Kasumi-1 (cell line): ENCODE results near the gene F11.
A peak's percentile ranks its signal among the peaks of the same experiment; 100 is the strongest.
"Not testable (repeated sequence)": the region's sequence is repeated elsewhere in the genome, so short reads cannot be mapped to it uniquely, and the experiment has no call there.

ENCODE experiments used
- DNase-seq, 2 experiments: peaks; one replicate each; lab custom pipeline; 2025; lab: John Stamatoyannopoulos, UW

F11 gene

DNA sequence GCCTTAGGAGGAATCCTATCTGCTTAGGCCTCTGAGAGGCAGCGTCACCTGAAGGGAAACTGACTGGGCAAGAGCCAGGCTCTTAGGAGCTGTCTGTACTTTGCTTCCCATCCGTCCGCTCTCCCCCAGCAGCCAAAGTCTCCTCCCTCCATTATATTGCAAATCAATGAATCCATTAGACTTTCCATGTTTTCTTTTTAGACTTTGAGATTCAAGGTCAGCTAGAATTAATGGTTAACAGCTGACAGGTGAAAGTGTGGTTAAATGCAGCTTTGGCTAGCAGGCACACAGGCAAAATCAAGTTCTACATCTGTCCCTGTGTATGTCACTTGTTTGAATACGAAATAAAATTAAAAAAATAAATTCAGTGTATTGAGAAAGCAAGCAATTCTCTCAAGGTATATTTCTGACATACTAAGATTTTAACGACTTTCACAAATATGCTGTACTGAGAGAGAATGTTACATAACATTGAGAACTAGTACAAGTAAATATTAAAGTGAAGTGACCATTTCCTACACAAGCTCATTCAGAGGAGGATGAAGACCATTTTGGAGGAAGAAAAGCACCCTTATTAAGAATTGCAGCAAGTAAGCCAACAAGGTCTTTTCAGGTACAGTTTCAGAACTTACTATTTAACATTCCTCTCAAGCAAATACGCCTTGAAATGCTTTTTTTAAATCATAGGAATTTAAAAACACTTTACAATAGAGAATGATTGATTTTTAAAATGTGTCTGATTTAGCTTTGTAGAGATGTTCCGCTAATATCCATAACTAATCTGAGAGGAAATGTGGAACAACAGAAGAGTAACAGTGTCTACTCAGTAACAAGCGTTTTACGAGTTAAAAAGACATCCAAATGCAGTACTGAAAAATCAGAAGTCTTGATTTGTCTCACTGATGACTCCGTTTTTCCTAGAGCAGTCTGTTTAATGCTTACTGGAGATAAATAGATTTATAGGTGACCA is at the start of gene F11:
Gene F11, plus strand, starts transcription at position 507 of the 970 bp plus-strand sequence. CDS start 948 bp downstream, outside the sequence.
- DNase-seq = no peak

- DNase-seq = no peak
Measured at GRCh38 chr4:186216465-186217024, 49.4 kb upstream of the F11 start.

DNA sequence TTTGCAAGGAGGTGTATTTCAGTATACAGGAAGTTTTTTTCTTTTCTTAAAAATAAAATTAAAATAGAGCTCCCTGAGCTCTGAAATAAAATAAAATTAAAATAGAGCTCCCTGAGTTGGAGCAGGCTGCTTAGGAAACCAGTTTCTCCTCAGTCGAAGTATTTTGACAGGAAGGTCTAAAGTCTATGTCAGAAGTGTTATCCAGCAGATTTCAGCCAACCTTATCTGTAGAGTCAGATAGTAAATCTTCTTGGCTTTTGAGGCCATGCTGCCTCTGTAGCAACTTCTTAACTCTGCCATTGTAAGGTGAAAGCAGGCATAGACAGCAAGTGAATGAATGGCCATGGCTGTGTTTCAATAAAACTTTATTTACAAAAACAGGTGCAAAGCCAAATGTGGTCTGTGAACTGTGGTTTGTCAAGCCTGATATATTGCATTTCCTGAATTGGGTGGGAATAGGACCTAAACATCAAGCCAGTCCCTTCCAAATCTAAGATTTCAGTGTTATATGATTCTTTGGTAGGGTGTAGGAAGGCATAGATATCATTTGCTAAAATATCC is 48.2 kb upstream of the F11 start:
- DNase-seq = peak in 1 of 2 experiments; percentile 1

GRCh38 chr4:186221624-186222023 is 44.4 kb upstream of the F11 start:
- DNase-seq = no peak

- DNase-seq = no peak
Measured at GRCh38 chr4:186225848-186226247, 40.1 kb upstream of the F11 start.

DNA sequence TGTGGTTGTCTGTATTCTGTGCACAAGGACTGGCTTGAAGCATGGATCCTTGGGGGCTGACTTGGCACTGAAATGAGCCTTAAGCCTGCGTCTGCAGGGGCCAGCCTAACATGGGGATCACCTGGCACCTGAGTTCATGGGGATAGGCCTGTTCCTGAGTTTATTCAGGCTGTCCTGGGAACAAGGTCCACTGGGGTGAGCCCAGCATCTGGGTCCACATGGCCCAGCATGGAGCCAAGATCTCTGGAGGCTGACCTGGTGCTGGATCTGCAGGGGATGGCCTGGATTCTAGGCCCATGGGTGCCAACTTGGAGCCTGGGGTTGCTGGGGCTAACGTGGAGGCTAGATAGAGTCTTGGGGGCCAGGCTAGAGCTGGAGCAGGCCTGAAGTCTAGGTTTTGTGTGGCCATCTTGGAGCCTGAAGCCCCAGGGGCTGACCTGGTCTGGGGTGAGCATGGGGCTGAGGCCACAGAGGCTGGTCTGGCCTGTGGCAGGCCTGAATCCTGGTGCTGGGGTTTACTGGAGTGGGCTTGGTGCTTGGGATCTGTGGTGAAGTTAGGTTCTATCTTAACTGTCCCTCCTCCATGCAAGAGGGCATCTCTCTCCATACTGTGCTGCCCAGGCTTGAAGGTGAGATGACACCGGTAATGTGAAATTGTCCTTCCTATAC is 39.3 kb upstream of the F11 start:
- DNase-seq = no peak

DNA sequence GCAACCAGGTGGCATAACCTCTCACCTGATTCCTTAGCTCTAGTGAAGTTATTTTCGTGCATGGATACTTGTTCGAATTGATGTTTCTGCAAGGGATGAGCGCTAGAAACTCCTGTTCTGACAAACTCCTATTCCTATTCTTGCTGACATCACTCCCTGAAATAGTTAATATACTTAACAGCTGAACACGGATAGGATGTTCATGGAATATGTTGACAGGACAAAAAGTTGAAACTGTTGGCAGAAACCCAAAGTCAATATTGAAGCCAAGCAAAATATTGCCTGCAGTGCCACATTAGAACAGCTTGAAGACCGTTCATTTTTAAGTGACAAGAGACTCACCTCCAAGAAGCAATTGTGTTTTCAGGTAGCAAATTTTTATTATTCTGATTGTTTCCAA is 38.8 kb upstream of the F11 start, which contains the start of gene KLKB1:
Gene KLKB1, plus strand, starts transcription at position 287 of the 400 bp plus-strand sequence. CDS start 689 bp downstream, outside the sequence.
- DNase-seq = no peak

- DNase-seq = no peak
Measured at GRCh38 chr4:186227744-186228513, 38.1 kb upstream of the F11 start.

GRCh38 chr4:186228514-186228894 is 37.5 kb upstream of the F11 start:
- no peak for DNase-seq

DNA sequence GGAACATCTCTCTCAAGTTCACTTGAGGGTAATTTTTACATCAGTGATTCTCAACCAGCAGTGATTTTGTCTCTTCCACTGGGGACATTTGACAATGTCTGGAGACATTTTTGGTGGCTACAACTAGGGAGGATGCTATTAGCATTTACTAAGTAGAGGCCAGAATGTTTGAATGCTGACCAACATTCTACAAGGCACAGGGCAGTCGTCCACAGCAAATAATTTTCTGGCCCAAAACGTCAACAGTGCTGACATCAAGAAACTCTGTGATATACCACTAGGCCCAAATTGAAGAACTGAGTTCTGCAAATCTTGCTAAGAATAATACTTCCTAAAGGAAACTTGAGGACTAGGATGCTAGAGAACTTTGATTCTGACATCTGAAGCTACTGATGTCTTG is 31.6 kb upstream of the F11 start:
- DNase-seq = no peak

DNA sequence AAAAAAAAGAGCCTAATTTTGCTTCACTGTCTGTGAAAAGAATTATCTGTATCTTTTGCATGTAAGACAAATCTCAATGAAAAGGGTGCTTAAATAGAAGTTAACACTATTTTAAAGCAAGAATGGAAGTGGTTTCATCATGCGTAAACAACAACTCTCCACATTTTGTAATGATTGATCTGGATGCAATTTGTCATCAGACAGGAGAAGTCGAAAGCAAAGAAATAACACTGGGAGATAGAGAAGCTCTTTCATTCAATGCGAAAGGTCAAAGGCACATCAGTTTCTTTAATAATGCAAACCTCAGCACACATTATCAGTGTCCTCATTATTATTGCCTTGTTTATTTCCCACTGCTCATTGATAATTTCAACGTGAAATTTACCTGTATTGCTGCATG is 29.9 kb upstream of the F11 start:
- no peak for DNase-seq

DNA sequence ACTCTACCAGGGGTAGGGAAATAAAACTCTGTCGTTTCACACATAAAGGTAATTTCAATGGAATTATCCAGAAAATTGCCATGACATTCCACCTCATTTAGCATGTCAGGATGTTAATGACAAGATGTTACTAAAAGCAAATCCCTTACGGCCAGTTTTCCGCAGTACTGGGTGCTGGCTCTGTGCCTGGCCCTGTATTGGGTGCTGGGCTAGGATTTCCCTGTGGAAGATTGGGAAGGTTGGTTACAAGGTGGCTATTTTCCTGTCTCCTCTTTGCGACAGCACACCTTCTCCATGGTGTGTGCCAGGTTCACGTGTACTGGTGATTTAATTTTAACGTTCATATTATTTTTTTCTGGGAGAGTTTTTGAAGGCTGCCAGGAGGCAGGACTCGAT is 25.5 kb upstream of the F11 start:
- DNase-seq = no peak

- DNase-seq = peak in 1 of 2 experiments; percentile 56
Measured at GRCh38 chr4:186240848-186241491, 25.0 kb upstream of the F11 start.

DNA sequence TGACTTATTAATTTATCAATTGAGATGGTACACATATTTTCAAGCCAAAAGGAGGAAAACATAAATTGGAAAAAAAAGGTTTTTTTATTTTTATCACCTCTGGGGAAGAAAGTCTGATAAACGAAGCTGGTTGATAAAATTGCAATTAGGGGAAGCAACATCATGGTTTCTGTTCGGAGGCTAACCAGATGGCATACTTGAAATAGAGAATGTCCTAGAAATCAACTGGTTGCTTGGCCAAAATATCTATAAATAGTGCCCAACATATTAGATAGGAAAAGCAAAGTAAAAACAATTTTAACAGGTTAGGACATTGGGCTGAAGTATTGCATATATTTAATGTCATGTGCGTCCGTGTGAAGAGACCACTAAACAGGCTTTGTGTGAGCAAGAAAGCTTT is 24.4 kb upstream of the F11 start:
- DNase-seq = no peak

DNA sequence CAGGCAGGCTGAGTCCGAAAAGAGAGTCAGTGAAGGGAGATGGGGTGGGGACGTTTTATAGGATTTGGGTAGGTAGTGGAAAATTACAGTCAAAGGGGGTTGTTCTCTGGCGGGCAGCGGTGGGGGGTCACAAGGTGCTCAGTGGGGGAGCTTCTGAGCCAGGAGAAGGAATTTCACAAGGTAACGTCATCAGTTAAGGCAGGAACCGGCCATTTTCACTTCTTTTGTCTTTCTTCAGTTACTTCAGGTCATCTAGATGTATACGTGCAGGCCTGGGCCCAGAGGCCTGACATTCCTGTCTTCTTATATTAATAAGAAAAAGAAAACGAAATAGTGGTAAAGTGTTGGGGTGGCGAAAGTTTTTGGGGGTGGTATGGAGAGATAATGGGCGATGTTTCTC is 24.0 kb upstream of the F11 start:
- not testable (repeated sequence) for DNase-seq

DNA sequence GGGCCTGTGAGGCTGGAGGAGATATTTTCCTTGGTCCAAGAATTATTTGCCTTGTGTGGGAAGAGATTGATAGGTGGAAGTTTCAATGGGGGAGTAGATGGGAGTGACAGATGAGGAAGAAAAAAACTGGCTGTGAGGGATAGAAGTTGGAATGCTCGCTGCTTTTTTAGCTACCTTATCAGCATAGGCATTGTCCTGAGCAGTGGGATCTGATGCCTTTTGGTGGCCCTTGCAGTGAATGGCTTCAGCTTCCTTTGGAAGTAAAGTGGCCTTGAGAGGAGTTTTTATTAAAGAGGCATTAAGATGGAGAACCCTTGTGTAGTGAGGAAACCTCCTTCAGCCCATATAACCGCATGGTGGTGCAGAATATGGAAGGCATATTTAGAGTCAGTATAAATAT is 22.7 kb upstream of the F11 start:
- DNase-seq = no peak

DNA sequence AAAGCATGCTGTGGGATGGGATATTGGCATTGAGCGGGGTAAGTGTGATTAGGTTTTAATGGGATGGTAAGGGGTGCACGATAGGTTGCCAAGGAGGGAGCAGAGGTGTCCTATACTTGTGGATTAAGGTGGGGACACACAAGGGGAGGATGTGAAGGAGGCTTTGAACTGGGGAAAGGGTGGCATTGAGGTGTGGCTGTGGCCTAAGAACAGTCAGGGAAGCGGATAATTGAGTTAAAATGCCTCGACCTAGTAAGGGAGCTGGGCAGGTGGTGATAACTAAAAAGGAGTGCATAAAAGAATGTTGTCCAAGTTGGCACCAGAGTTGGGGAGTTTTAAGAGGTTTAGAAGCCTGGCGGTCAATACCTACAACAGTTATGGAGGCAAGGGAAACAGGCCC is 21.2 kb upstream of the F11 start:
- no peak for DNase-seq

GRCh38 chr4:186247062-186247752 is 18.8 kb upstream of the F11 start:
- DNase-seq = not testable (repeated sequence)

- no peak for DNase-seq
Measured at GRCh38 chr4:186248643-186249042, 17.3 kb upstream of the F11 start.
